B cell (primary cell): ENCODE results near the gene ZBP1. TPM values are rescaled to one million over a fixed set of nuclear protein-coding genes. Genes with fewer than 3 reads are reported as not detected.

Experiments
- ATAC-seq: fragments of 200-7000 bp; cut with Tn5 transposase; one replicate; pipeline ENCODE4 v1.10.0; 2021; ENCODE audit warnings: low read depth, mild to moderate bottlenecking, moderate number of reproducible peaks, moderate library complexity
- CTCF ChIA-PET: fragments of 350-600 bp; sonication (Branson Sonifier 250); formaldehyde crosslinking; loops from one replicate; lab custom pipeline; 2021; ENCODE audit warnings: antibody characterized with exemption, inconsistent platforms; lab: Charles Lee
- POLR2A ChIA-PET: fragments of 350-600 bp; sonication (Branson Sonifier 250); formaldehyde crosslinking; loops from one replicate; lab custom pipeline; 2021; ENCODE audit warnings: antibody characterized with exemption; lab: Charles Lee
- DNase-seq: peaks from one replicate; pipeline ENCODE4 v3.0.0; 2013
- H2AFZ ChIP-seq: 2 replicates; pipeline ENCODE4 v1.6.1; 2012; ENCODE audit warnings: mild to moderate bottlenecking, low read depth, low read length; ENCODE audit not compliant: insufficient read depth, poor library complexity, severe bottlenecking
- H3K27ac ChIP-seq, 2 donors: 1 replicate in 1 of 2; 2 replicates in 1 of 2; pipeline ENCODE4 v1.5.1; 2012 to 2013; ENCODE audit warnings: low read length in 2 of 2, mild to moderate bottlenecking in 2 of 2, moderate library complexity in 1 of 2
- H3K27me3 ChIP-seq, 4 experiments: fragments of 200-600 bp in 1 of 4; sonication (generic) in 1 of 4; replicated peaks in 1 of 4; 1 replicate in 2 of 4; 2 replicates in 2 of 4; pipeline versions ENCODE4 v1.6.1 to v1.7.0; 2013 to 2016; ENCODE audit warnings: low read length in 3 of 4, mild to moderate bottlenecking in 2 of 4, mixed read lengths in 1 of 4, moderate library complexity in 1 of 4; ENCODE audit not compliant: insufficient read depth in 4 of 4, control insufficient read depth in 3 of 4; ENCODE audit errors: control extremely low read depth in 1 of 4
- H3K36me3 ChIP-seq, 2 experiments: replicated peaks in 1 of 2; 1 replicate in 1 of 2; 2 replicates in 1 of 2; pipeline versions ENCODE4 v1.6.1 to v1.7.1; 2013; ENCODE audit warnings: low read length in 1 of 2; ENCODE audit not compliant: insufficient read depth in 2 of 2, control insufficient read depth in 1 of 2; ENCODE audit errors: control extremely low read depth in 1 of 2, extremely low read depth in 1 of 2
- H3K4me1 ChIP-seq, 2 donors: fragments of 200-600 bp in 1 of 2; sonication (generic) in 1 of 2; 1 replicate in 1 of 2; 2 replicates in 1 of 2; pipeline versions ENCODE4 v1.5.1 to v1.6.1; 2013 to 2017; ENCODE audit warnings: low read length in 2 of 2; ENCODE audit not compliant: control insufficient read depth in 2 of 2, insufficient read depth in 2 of 2
- H3K4me2 ChIP-seq: replicated peaks from 2 replicates; pipeline ENCODE3; 2012; ENCODE audit warnings: mild to moderate bottlenecking, low read depth, low read length; ENCODE audit not compliant: poor library complexity, severe bottlenecking
- H3K4me3 ChIP-seq, 5 experiments: fragments of 200-600 bp in 1 of 5; sonication (generic) in 1 of 5; 1 replicate in 3 of 5; 2 replicates in 2 of 5; pipeline versions ENCODE4 v1.5.1 to v1.7.0; 2011 to 2016; ENCODE audit warnings: low read length in 4 of 5, mild to moderate bottlenecking in 4 of 5, low read depth in 2 of 5, control low read depth in 1 of 5, moderate library complexity in 1 of 5; ENCODE audit not compliant: insufficient read depth in 1 of 5; ENCODE audit errors: control extremely low read depth in 1 of 5, extremely low read depth in 1 of 5
- H3K79me2 ChIP-seq: fragments of 200-600 bp; sonication (generic); one replicate; pipeline ENCODE4 v1.6.0; 2016; ENCODE audit warnings: low read length; ENCODE audit not compliant: control insufficient read depth, insufficient read depth
- H3K9ac ChIP-seq: fragments of 200-600 bp; sonication (generic); 2 replicates; pipeline ENCODE4 v1.6.1; 2017; ENCODE audit warnings: mild to moderate bottlenecking, low read length, moderate library complexity
- H3K9me3 ChIP-seq, 3 donors: one replicate each; pipeline versions ENCODE4 v1.6.1 to v1.7.1; 2013; ENCODE audit warnings: low read length in 2 of 3; ENCODE audit not compliant: control insufficient read depth in 2 of 3, insufficient read depth in 1 of 3; ENCODE audit errors: control extremely low read depth in 1 of 3
- H4K20me1 ChIP-seq: 2 replicates; pipeline ENCODE4 v1.6.0; 2012; ENCODE audit warnings: mild to moderate bottlenecking, low read length; ENCODE audit not compliant: insufficient read depth, control insufficient read depth, poor library complexity, severe bottlenecking
- H3K27ac Mint-ChIP-seq: one replicate; pipeline ENCODE4 v1.8.0; 2021; ENCODE audit warnings: mixed read lengths
- H3K27me3 Mint-ChIP-seq: one replicate; pipeline ENCODE4 v1.8.0; 2021; ENCODE audit warnings: mixed read lengths
- H3K4me1 Mint-ChIP-seq: one replicate; pipeline ENCODE4 v1.8.0; 2021; ENCODE audit warnings: mixed read lengths
- H3K4me3 Mint-ChIP-seq: one replicate; pipeline ENCODE4 v1.8.0; 2021; ENCODE audit warnings: mixed read lengths
- H3K9me3 Mint-ChIP-seq: one replicate; pipeline ENCODE4 v1.8.0; 2022; ENCODE audit warnings: mixed read lengths; ENCODE audit not compliant: insufficient read depth
- CTCF ChIP-seq: fragments of 200-600 bp; IDR thresholded peaks from one replicate; pipeline ENCODE4 v1.8.0; 2022; ENCODE audit warnings: antibody characterized with exemption, mild to moderate bottlenecking
- EZH2 ChIP-seq: IDR thresholded peaks from 2 replicates; pipeline ENCODE4 v1.6.1; 2012; ENCODE audit warnings: borderline replicate concordance, low read depth, mild to moderate bottlenecking, moderate library complexity, low read length; ENCODE audit not compliant: insufficient read depth, poor library complexity, severe bottlenecking
- WGBS: methylation state at CpG from one replicate; pipeline ENCODE4 v1.1.5; 2013; ENCODE audit warnings: missing lambda C conversion rate; ENCODE audit not compliant: insufficient coverage; 5-methylcytosine and 5-hydroxymethylcytosine counted together
- intact Hi-C: fragments of 100-400 bp; cut with micrococcal nuclease; formaldehyde crosslinking; loops from one replicate; pipeline ENCODE4 v1.10.0; 2022
- polyA plus RNA-seq: library from polyadenylated mRNA; depleted of rRNA; stranded (reverse); fragments of >200 nt; gene quantifications from 2 replicates; pipeline ENCODE4 v1.2.3, GENCODE V29; 2012
- total RNA-seq, 2 donors: library from RNA; stranded (reverse); fragments of 120-200 nt in 1 of 2; gene quantifications; 1 replicate in 1 of 2; 2 replicates in 1 of 2; pipeline versions ENCODE4 v1.2.3 to v1.2.4, GENCODE V29; 2013 to 2022

Gene ZBP1
- total and polyA plus RNA-seq, 2 donors (not counting 1 experiment from before 2014, with no cell fraction given): 29.9 to 69.2 TPM

GRCh38 chr20:57666106-57666833, 46.0 kb upstream of the ZBP1 start:
- no peak overlapping the region for H3K27ac ChIP-seq
- H2AFZ ChIP-seq: no peak overlapping the region
- Mint-ChIP-seq H3K27me3 (no peaks in the 10 kb centered on the region), H3K4me3 (no peak overlapping the region), H3K9me3 (no peaks in the 10 kb centered on the region), H3K4me1 (peaks cover 48% of the 10 kb centered on the region), H3K27ac (no peak overlapping the region)
- DNase-seq: no peak
- no peak overlapping the region for H3K4me2 ChIP-seq
- CTCF ChIA-PET: interaction anchor here (1.0 to 1.6 kb wide), 2 partner anchors 13 to 419 kb away, joined by 3 to 4 read pairs; no protein-coding TSS in a partner anchor
- TF ChIP-seq CTCF: no peak
- TF ChIP-seq EZH2: no peak
- H3K4me3 ChIP-seq: no peak overlapping the region
- intact Hi-C loops: no loop called here
- no peaks in the 10 kb centered on the region for H3K9me3 ChIP-seq
- H3K9ac ChIP-seq: no peak overlapping the region
- WGBS: 88% methylated on average over 21 of the region's 21 CpGs
- H3K27me3 ChIP-seq: no peaks in the 10 kb centered on the region
- POLR2A ChIA-PET: no interaction called here
- H3K36me3 ChIP-seq: peaks cover 0 to 12% of the 10 kb centered on the region in 2 experiments
- H4K20me1 ChIP-seq: peaks cover 98% of the 10 kb centered on the region
- H3K79me2 ChIP-seq: peaks cover 99% of the 10 kb centered on the region
- no peak for ATAC-seq
- H3K4me1 ChIP-seq: peaks cover 0 to 15% of the 10 kb centered on the region in 2 donors

GRCh38 chr20:57665589-57665971, 45.4 kb upstream of the ZBP1 start:
- H3K27ac Mint-ChIP-seq: no peak overlapping the region
- Histone ChIP-seq H3K4me1 (peaks cover 0 to 18% of the 10 kb centered on the region in 2 donors), H3K27ac (no peak overlapping the region), H3K4me2 (no peak overlapping the region), H3K4me3 (no peak overlapping the region), H3K9me3 (no peaks in the 10 kb centered on the region), H3K9ac (no peak overlapping the region), H3K79me2 (peaks cover 99% of the 10 kb centered on the region), H3K27me3 (no peaks in the 10 kb centered on the region), H4K20me1 (peaks cover 98% of the 10 kb centered on the region), H3K36me3 (peaks cover 0 to 8% of the 10 kb centered on the region in 2 experiments), H2AFZ (no peak overlapping the region)
- intact Hi-C loops: no loop called here
- ATAC-seq: no peak
- peaks cover 47% of the 10 kb centered on the region for H3K4me1 Mint-ChIP-seq
- H3K9me3 Mint-ChIP-seq: no peaks in the 10 kb centered on the region
- TF ChIP-seq CTCF: no peak
- TF ChIP-seq EZH2: no peak
- 92% methylated on average over 6 of the region's 8 CpGs for WGBS
- no peaks in the 10 kb centered on the region for H3K27me3 Mint-ChIP-seq
- CTCF ChIA-PET: interaction anchor here (1.0 kb wide), 2 partner anchors 12 to 420 kb away, joined by 3 to 4 read pairs; no protein-coding TSS in a partner anchor
- DNase-seq: no peak
- POLR2A ChIA-PET: no interaction called here
- no peak overlapping the region for H3K4me3 Mint-ChIP-seq
